SK-N-SH (cell line): ENCODE results near the gene SERPINE1.

Source experiments
- CTCF ChIP-seq: fragments of 200-600 bp; sonication (generic); IDR thresholded peaks from 2 replicates; pipeline ENCODE4 v1.6.1; 2017; ENCODE audit warnings: antibody characterized with exemption, mild to moderate bottlenecking, moderate library complexity
- EZH2phosphoT487 ChIP-seq: fragments of 200-600 bp; sonication (generic); IDR thresholded peaks from 2 replicates; pipeline ENCODE4 v1.6.1; 2017; ENCODE audit warnings: low read depth, mixed run types, mild to moderate bottlenecking, antibody characterized with exemption, moderate library complexity, borderline replicate concordance
- FOXJ3 ChIP-seq: sonication (generic); formaldehyde crosslinking; IDR thresholded peaks from 2 replicates; pipeline ENCODE4 v1.5.1; 2020; ENCODE audit warnings: mild to moderate bottlenecking, missing genetic modification reagents
- MXI1 ChIP-seq: IDR thresholded peaks from 2 replicates; pipeline ENCODE4 v1.6.1; 2012; ENCODE audit warnings: mild to moderate bottlenecking, low read depth, low read length, improper control_type of control experiment
- PBX3 ChIP-seq: IDR thresholded peaks from 2 replicates; pipeline ENCODE4; 2012
- REST ChIP-seq: IDR thresholded peaks from 2 replicates; pipeline ENCODE4 v1.6.1; 2012; ENCODE audit warnings: mild to moderate bottlenecking, low read depth, low read length, moderate library complexity
- RFX5 ChIP-seq: IDR thresholded peaks from 2 replicates; pipeline ENCODE4 v1.6.1; 2012; ENCODE audit warnings: mild to moderate bottlenecking, improper control_type of control experiment, low read length
- SIN3A ChIP-seq: IDR thresholded peaks from 2 replicates; pipeline ENCODE4 v1.6.1; 2012; ENCODE audit warnings: low read depth, mild to moderate bottlenecking, low read length, moderate library complexity, borderline replicate concordance
- USF1 ChIP-seq: IDR thresholded peaks from 2 replicates; pipeline ENCODE4 v1.4.0; 2012; ENCODE audit warnings: low read depth, borderline replicate concordance

- TF ChIP-seq CTCF (no peak), PBX3 (peak; percentile 67), EZH2phosphoT487 (no peak), RFX5 (no peak), MXI1 (peak; percentile 94), FOXJ3 (CRISPR knock-in tag) (peak; percentile 65; the same call in 1 of the 2 replicates), USF1 (peak; percentile 99), REST (peak; percentile 100), SIN3A (peak; percentile 99; the same call in 1 of the 2 replicates)
Measured at GRCh38 chr7:101165075-101165957, 38.4 kb downstream of the SERPINE1 start, which contains the start of gene VGF.
